A673 (cell line): ENCODE measurements around the gene GPR156. TPM values are rescaled to one million over a fixed set of nuclear protein-coding genes. Genes with fewer than 3 reads are reported as not detected.

ENCODE experiments used
- BruUV-seq: library from RNA; stranded (reverse); fragments of 400-500 nt; replicated peaks from 2 replicates; lab custom pipeline; 2021; lab: Mats Ljungman, UMichigan
- CTCF ChIA-PET: fragments of 300-600 bp; sonication (Branson Sonifier 250); formaldehyde crosslinking; loops from one replicate; lab custom pipeline; 2022; ENCODE audit warnings: antibody characterized with exemption; lab: Charles Lee
- POLR2A ChIA-PET: fragments of 300-600 bp; sonication (Branson Sonifier 250); formaldehyde crosslinking; loops from one replicate; lab custom pipeline; 2022; ENCODE audit warnings: antibody characterized with exemption; ENCODE audit not compliant: low non-redundant PET; lab: Charles Lee
- DNase-seq: peaks from one replicate; pipeline ENCODE4 v3.0.0-alpha.2; 2015; ENCODE audit warnings: low spot score
- H3K27ac ChIP-seq: fragments of 200-600 bp; sonication (generic); 2 replicates; pipeline ENCODE4 v1.5.1; 2016; ENCODE audit warnings: mixed run types, low read depth, mild to moderate bottlenecking, mixed read lengths, antibody characterized with exemption, low read length; ENCODE audit not compliant: poor library complexity, severe bottlenecking
- H3K27me3 ChIP-seq: fragments of 200-600 bp; sonication (generic); replicated peaks from 2 replicates; pipeline ENCODE4 v1.6.1; 2017; ENCODE audit warnings: mixed run types, low read depth, mild to moderate bottlenecking, mixed read lengths, antibody characterized with exemption, low read length; ENCODE audit not compliant: insufficient read depth, poor library complexity
- H3K36me3 ChIP-seq: fragments of 200-600 bp; sonication (generic); 2 replicates; pipeline ENCODE4 v1.6.1; 2016; ENCODE audit warnings: mixed run types, mild to moderate bottlenecking, mixed read lengths, antibody characterized with exemption, low read length; ENCODE audit not compliant: insufficient read depth, poor library complexity, severe bottlenecking
- H3K4me1 ChIP-seq: fragments of 200-600 bp; sonication (generic); 2 replicates; pipeline ENCODE4 v1.6.1; 2017; ENCODE audit warnings: mixed run types, mild to moderate bottlenecking, mixed read lengths, antibody characterized with exemption, low read length; ENCODE audit not compliant: insufficient read depth, poor library complexity, severe bottlenecking
- H3K4me3 ChIP-seq: fragments of 200-600 bp; sonication (generic); 2 replicates; pipeline ENCODE4 v1.5.1; 2016; ENCODE audit warnings: low read depth, mixed run types, mild to moderate bottlenecking, mixed read lengths, low read length; ENCODE audit not compliant: poor library complexity, severe bottlenecking
- H3K9me3 ChIP-seq: fragments of 200-600 bp; sonication (generic); 2 replicates; pipeline ENCODE4 v1.6.1; 2016; ENCODE audit warnings: mixed run types, low read depth, mild to moderate bottlenecking, mixed read lengths, antibody characterized with exemption, low read length; ENCODE audit not compliant: poor library complexity, severe bottlenecking
- CTCF ChIP-seq: fragments of 300-800, 200-600 bp; sonication (generic); conservative IDR thresholded peaks from 2 replicates; pipeline ENCODE4 v1.5.1; 2017; ENCODE audit warnings: low read depth, mild to moderate bottlenecking, antibody characterized with exemption, low read length, moderate library complexity, mixed read lengths
- EZH2 ChIP-seq: fragments of 200-600 bp; sonication (generic); IDR thresholded peaks from 2 replicates; pipeline ENCODE4 v1.6.1; 2017; ENCODE audit warnings: borderline replicate concordance, low read depth, mild to moderate bottlenecking, mixed read lengths, antibody characterized with exemption, low read length; ENCODE audit not compliant: poor library complexity, severe bottlenecking
- intact Hi-C: fragments of 100-400 bp; cut with micrococcal nuclease; formaldehyde crosslinking; loops from one replicate; pipeline ENCODE4 v1.10.0; 2022; ENCODE audit not compliant: unreplicated experiment
- total RNA-seq: library from RNA; stranded (reverse); gene quantifications from 2 replicates; pipeline ENCODE4 v1.2.3, GENCODE V29; 2021

GPR156 gene
- total RNA-seq, 1 experiment from 2014 or later = 0.62 TPM

- POLR2A ChIA-PET = no interaction called here
- CTCF ChIA-PET = no interaction called here
- H3K4me3 ChIP-seq = no peak overlapping the region
- no peak overlapping the region for H3K27ac ChIP-seq
- no peak for DNase-seq
- BruUV-seq = no TSS peak
- H3K9me3 ChIP-seq = no peaks in the 10 kb centered on the region
- intact Hi-C loops = no loop called here
- no peaks in the 10 kb centered on the region for H3K4me1 ChIP-seq
- H3K27me3 ChIP-seq = no peaks in the 10 kb centered on the region
- no peaks in the 10 kb centered on the region for H3K36me3 ChIP-seq
- no peak for TF ChIP-seq CTCF
- no peak for TF ChIP-seq EZH2
These were observed 155.1 kb downstream of the GPR156 start for GRCh38 chr3:120129718-120130513.

GRCh38 chr3:120129051-120129450 is 156.0 kb downstream of the GPR156 start:
- intact Hi-C loops = no loop called here
- H3K4me1 ChIP-seq = no peaks in the 10 kb centered on the region
- no peaks in the 10 kb centered on the region for H3K27me3 ChIP-seq
- H3K27ac ChIP-seq = no peak overlapping the region
- H3K9me3 ChIP-seq = no peaks in the 10 kb centered on the region
- CTCF ChIA-PET = no interaction called here
- no TSS peak for BruUV-seq
- no peaks in the 10 kb centered on the region for H3K36me3 ChIP-seq
- no peak for DNase-seq
- TF ChIP-seq EZH2 = no peak
- no peak for TF ChIP-seq CTCF
- H3K4me3 ChIP-seq = no peak overlapping the region
- POLR2A ChIA-PET = no interaction called here

GRCh38 chr3:120125992-120126391 is 159.0 kb downstream of the GPR156 start:
- H3K9me3 ChIP-seq = no peaks in the 10 kb centered on the region
- H3K27me3 ChIP-seq = no peaks in the 10 kb centered on the region
- no peak overlapping the region for H3K27ac ChIP-seq
- no peak overlapping the region for H3K4me3 ChIP-seq
- DNase-seq = no peak
- intact Hi-C loops = no loop called here
- POLR2A ChIA-PET = no interaction called here
- no TSS peak for BruUV-seq
- TF ChIP-seq EZH2 (no peak), CTCF (no peak)
- no peaks in the 10 kb centered on the region for H3K4me1 ChIP-seq
- no peaks in the 10 kb centered on the region for H3K36me3 ChIP-seq
- CTCF ChIA-PET = no interaction called here
